Measurements from ENCODE around the gene CLMP.

The CLMP gene

GRCh38 chr11:123187665-123188507, 7.2 kb downstream of the CLMP start:
- no peak for DNase-seq

- no peak for DNase-seq
These were observed 7.8 kb downstream of the CLMP start for GRCh38 chr11:123187248-123187647.

GRCh38 chr11:123186286-123186685, 8.8 kb downstream of the CLMP start:
- no peak for DNase-seq

- DNase-seq: peak; percentile 20
These were observed 9.7 kb downstream of the CLMP start for GRCh38 chr11:123185326-123185725.

- no peak for DNase-seq
These were observed 10.5 kb downstream of the CLMP start for GRCh38 chr11:123184531-123184930.

GRCh38 chr11:123183391-123184099, 11.5 kb downstream of the CLMP start:
- DNase-seq: no peak

GRCh38 chr11:123181767-123182500, 13.1 kb downstream of the CLMP start:
- DNase-seq: no peak

- no peak for DNase-seq
These were observed 14.0 kb downstream of the CLMP start for GRCh38 chr11:123181075-123181474.

GRCh38 chr11:123180574-123180973, 14.5 kb downstream of the CLMP start:
- DNase-seq: no peak

GRCh38 chr11:123180166-123180565, 14.9 kb downstream of the CLMP start:
- no peak for DNase-seq

GRCh38 chr11:123179586-123179985, 15.5 kb downstream of the CLMP start:
- DNase-seq: no peak

GRCh38 chr11:123178186-123178585, 16.9 kb downstream of the CLMP start:
- no peak for DNase-seq

- no peak for DNase-seq
These were observed 18.3 kb downstream of the CLMP start for GRCh38 chr11:123176785-123177184.

GRCh38 chr11:123174196-123175183, 20.6 kb downstream of the CLMP start:
- no peak for DNase-seq

GRCh38 chr11:123173856-123174186, 21.2 kb downstream of the CLMP start:
- DNase-seq: no peak

- DNase-seq: no peak
These were observed 21.8 kb downstream of the CLMP start for GRCh38 chr11:123173040-123173855.

GRCh38 chr11:123170929-123171328, 24.1 kb downstream of the CLMP start:
- no peak for DNase-seq

- no peak for DNase-seq
These were observed 25.2 kb downstream of the CLMP start for GRCh38 chr11:123169821-123170220.

- no peak for DNase-seq
These were observed 26.0 kb downstream of the CLMP start for GRCh38 chr11:123168955-123169484.

GRCh38 chr11:123168241-123168640, 26.8 kb downstream of the CLMP start:
- no peak for DNase-seq

GRCh38 chr11:123166071-123166559, 28.9 kb downstream of the CLMP start:
- DNase-seq: no peak
